A549 (cell line): Measurements from ENCODE around the gene EML1. TPM values are rescaled to one million over a fixed set of nuclear protein-coding genes. Genes with fewer than 3 reads are reported as not detected.
A peak's percentile ranks its signal among the peaks of the same experiment; 100 is the strongest.

ENCODE experiments used
- BHLHE40 ChIP-seq: IDR thresholded peaks from 2 replicates; pipeline ENCODE4 v1.6.1; 2012; ENCODE audit warnings: low read depth, low read length, inconsistent platforms
- CBX2 ChIP-seq: fragments of 200-600 bp; sonication (generic); IDR thresholded peaks from 2 replicates; pipeline ENCODE4 v1.6.1; 2016; ENCODE audit warnings: low read depth, mild to moderate bottlenecking, borderline replicate concordance
- CBX8 ChIP-seq: fragments of 200-600 bp; sonication (generic); IDR thresholded peaks from 2 replicates; pipeline ENCODE4 v1.6.1; 2016
- CEBPB ChIP-seq, 2 experiments: fragments of >200 bp in 1 of 2; sonication (Bioruptor Twin) in 1 of 2; formaldehyde crosslinking in 1 of 2; IDR thresholded peaks; 2 replicates each; pipeline ENCODE4 v1.6.1; 2012 to 2016
- CHD2 ChIP-seq: fragments of 150-350 bp; IDR thresholded peaks from 2 replicates; pipeline ENCODE4 v1.6.1; 2014; ENCODE audit warnings: low read length; ENCODE audit not compliant: partially characterized antibody
- CTCF ChIP-seq: fragments of >200 bp; sonication (Bioruptor Twin); formaldehyde crosslinking; IDR thresholded peaks from 3 replicates; pipeline ENCODE4 v1.5.1; 2016
- E2F6 ChIP-seq: IDR thresholded peaks from 2 replicates; pipeline ENCODE4 v1.6.1; 2012; ENCODE audit warnings: low read depth, borderline replicate concordance
- EHF ChIP-seq: fragments of 250-450 bp; sonication (Bioruptor Pico); IDR thresholded peaks from 2 replicates; pipeline ENCODE4 v1.5.0; 2020; ENCODE audit warnings: mild to moderate bottlenecking
- EHMT2 ChIP-seq: fragments of 200-600 bp; sonication (generic); IDR thresholded peaks from 2 replicates; pipeline ENCODE4 v1.6.1; 2016; ENCODE audit warnings: antibody characterized with exemption, low read depth, mild to moderate bottlenecking, moderate library complexity
- ELK1 ChIP-seq: fragments of 150-350 bp; IDR thresholded peaks from 2 replicates; pipeline ENCODE4 v1.6.1; 2014; ENCODE audit warnings: low read depth, mild to moderate bottlenecking, low read length
- EP300 ChIP-seq, 2 experiments: fragments of >200 bp; sonication (Bioruptor Twin); formaldehyde crosslinking; IDR thresholded peaks; 2 replicates in 1 of 2; 3 replicates in 1 of 2; pipeline ENCODE4 v1.6.1; 2016 to 2017
- ESRRA ChIP-seq: fragments of 150-350 bp; IDR thresholded peaks from 2 replicates; pipeline ENCODE4 v1.6.1; 2014; ENCODE audit warnings: mild to moderate bottlenecking, low read length, borderline replicate concordance
- FOSB ChIP-seq: fragments of 250-450 bp; sonication (Bioruptor Pico); IDR thresholded peaks from 2 replicates; pipeline ENCODE4 v1.5.0; 2020; ENCODE audit warnings: mild to moderate bottlenecking, moderate library complexity
- GATA3 ChIP-seq: IDR thresholded peaks from 2 replicates; pipeline ENCODE4 v1.6.1; 2012; ENCODE audit warnings: borderline replicate concordance
- HDAC2 ChIP-seq: fragments of 200-600 bp; sonication (generic); IDR thresholded peaks from 2 replicates; pipeline ENCODE4 v1.6.1; 2016
- HES2 ChIP-seq: fragments of >200 bp; sonication (Bioruptor Twin); formaldehyde crosslinking; IDR thresholded peaks from 2 replicates; pipeline ENCODE4 v1.6.1; 2016
- HEYL ChIP-seq: fragments of 250-450 bp; sonication (Bioruptor Pico); IDR thresholded peaks from 2 replicates; pipeline ENCODE4 v1.8.0; 2021; ENCODE audit warnings: mild to moderate bottlenecking, moderate library complexity
- HOXA7 ChIP-seq: fragments of 250-450 bp; sonication (Bioruptor Pico); IDR thresholded peaks from 2 replicates; pipeline ENCODE4 v1.5.0; 2020; ENCODE audit warnings: mild to moderate bottlenecking, moderate library complexity
- HOXB5 ChIP-seq: fragments of 250-450 bp; sonication (Bioruptor Pico); IDR thresholded peaks from 2 replicates; pipeline ENCODE4 v1.5.0; 2020; ENCODE audit warnings: mild to moderate bottlenecking, moderate library complexity
- JUNB ChIP-seq: fragments of >200 bp; sonication (Bioruptor Twin); formaldehyde crosslinking; IDR thresholded peaks from 2 replicates; pipeline ENCODE4 v1.6.1; 2016
- MAX ChIP-seq: IDR thresholded peaks from 2 replicates; pipeline ENCODE4 v1.6.1; 2012
- NPAS2 ChIP-seq: fragments of 250-450 bp; sonication (Bioruptor Pico); IDR thresholded peaks from 2 replicates; pipeline ENCODE4 v1.8.0; 2022; ENCODE audit warnings: mild to moderate bottlenecking, moderate library complexity, borderline replicate concordance
- RARB ChIP-seq: fragments of 250-450 bp; sonication (Bioruptor Pico); IDR thresholded peaks from 2 replicates; pipeline ENCODE4 v1.8.0; 2021; ENCODE audit warnings: mild to moderate bottlenecking, moderate library complexity
- RNF2 ChIP-seq: fragments of 200-600 bp; sonication (generic); IDR thresholded peaks from 2 replicates; pipeline ENCODE4 v1.6.1; 2016; ENCODE audit warnings: low read depth, mild to moderate bottlenecking, antibody characterized with exemption, moderate library complexity, borderline replicate concordance
- SREBF2 ChIP-seq: fragments of 450-650 bp; IDR thresholded peaks from 2 replicates; pipeline ENCODE4 v1.6.1; 2014; ENCODE audit warnings: mild to moderate bottlenecking, moderate library complexity
- TFCP2L1 ChIP-seq: fragments of 250-450 bp; sonication (Bioruptor Pico); IDR thresholded peaks from 2 replicates; pipeline ENCODE4 v1.5.0; 2021; ENCODE audit warnings: mild to moderate bottlenecking
- USF2 ChIP-seq: fragments of 450-650 bp; IDR thresholded peaks from 2 replicates; pipeline ENCODE4 v1.6.1; 2014; ENCODE audit warnings: antibody characterized with exemption
- ZFP36 ChIP-seq: fragments of 450-650 bp; IDR thresholded peaks from 2 replicates; pipeline ENCODE4 v1.6.1; 2014; ENCODE audit warnings: borderline replicate concordance; ENCODE audit not compliant: partially characterized antibody
- ZNF302 ChIP-seq: fragments of 250-450 bp; sonication (Bioruptor Pico); IDR thresholded peaks from 2 replicates; pipeline ENCODE4 v1.9.0; 2021; ENCODE audit warnings: inconsistent platforms, mild to moderate bottlenecking, moderate library complexity
- ZSCAN20 ChIP-seq: fragments of 250-450 bp; sonication (Bioruptor Pico); IDR thresholded peaks from 2 replicates; pipeline ENCODE4 v1.8.0; 2022; ENCODE audit warnings: mild to moderate bottlenecking, moderate library complexity
- polyA plus RNA-seq, 4 experiments: library from polyadenylated mRNA; depleted of rRNA in 3 of 4; stranded (reverse); fragments of >200 nt; fragmentation: RNase III in 1 of 4; extraction: RNeasy Plus Mini Kit Qiagen cat#74134 plus additional on column Dnase treatment in 1 of 4; gene quantifications; 2 replicates in 3 of 4; 3 replicates in 1 of 4; pipeline ENCODE4 v1.2.3, GENCODE V29; 2011 to 2017
- TF ChIP-seq, protein P1 (sequence below): fragments of 250-450 bp; sonication (Bioruptor Pico); IDR thresholded peaks from 2 replicates; pipeline ENCODE4 v1.5.0; 2020; ENCODE audit warnings: low read depth, mild to moderate bottlenecking, moderate library complexity
- TF ChIP-seq, protein P2 (sequence below): fragments of 200-600 bp; sonication (generic); IDR thresholded peaks from 2 replicates; pipeline ENCODE4 v1.6.1; 2016; ENCODE audit warnings: antibody characterized with exemption, mild to moderate bottlenecking, moderate library complexity

EML1 gene
- polyA plus RNA-seq, 2 of the 4 experiments (the other 2 are of a cell fraction) = 29.7 to 30.8 TPM

DNA sequence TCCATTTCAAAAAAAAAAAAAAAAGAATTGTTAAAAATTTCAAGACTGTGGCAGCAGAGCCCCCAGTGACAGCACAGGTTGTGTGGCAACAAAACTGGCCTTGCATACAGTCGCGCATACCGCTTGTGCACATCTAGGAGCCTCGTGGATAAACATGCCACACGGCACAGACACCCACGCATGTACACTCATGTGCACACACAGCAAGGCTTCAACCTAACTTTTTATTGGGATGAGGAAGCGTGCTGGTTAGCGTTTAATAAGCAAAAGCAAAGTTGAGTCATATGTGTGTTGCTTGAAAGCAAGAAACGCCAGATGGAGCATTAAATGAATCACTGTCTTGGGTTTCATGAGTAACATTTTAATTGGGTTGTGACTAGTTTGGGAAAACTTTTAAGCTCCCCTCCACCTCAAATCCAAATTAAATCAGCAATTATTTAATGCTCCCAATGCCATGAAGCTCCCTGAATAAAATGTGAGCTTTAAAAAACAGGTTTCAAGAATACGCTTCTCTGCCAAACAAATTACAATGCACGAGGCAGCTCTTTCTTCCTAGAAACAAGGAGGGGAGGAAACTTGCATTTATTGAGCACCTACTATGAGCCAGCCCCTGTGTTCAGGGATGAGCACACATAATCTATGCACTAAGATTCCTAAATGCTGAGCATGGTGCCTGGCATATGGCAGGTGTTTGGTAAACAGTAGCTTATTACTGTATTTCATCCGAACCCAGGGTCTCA, 35.7 kb upstream of the EML1 start (continued):
- TF ChIP-seq MAX (peak; percentile 90), CEBPB (IDR thresholded peaks at IDR 0.05) (peak in 1 of 2 experiments; percentile 13; a peak in 1 of 4 replicates), ZFP36 (no peak), BHLHE40 (peak; percentile 82), ZNF302 (CRISPR knock-in tag) (no peak), HEYL (CRISPR knock-in tag) (no peak), GATA3 (peak; percentile 48; the same call in 1 of the 2 replicates), USF2 (no peak), NPAS2 (no peak), CTCF (no peak), RARB (CRISPR knock-in tag) (no peak), HOXB5 (CRISPR knock-in tag) (no peak), HDAC2 (no peak), FOSB (CRISPR knock-in tag) (no peak), CHD2 (no peak), JUNB (peak; percentile 94), RNF2 (no peak), HOXA7 (CRISPR knock-in tag) (no peak), EHF (CRISPR knock-in tag) (no peak), HES2 (no peak), EHMT2 (no peak), ESRRA (no peak), ELK1 (no peak), CBX8 (no peak), ZSCAN20 (CRISPR knock-in tag) (no peak), CBX2 (no peak), TFCP2L1 (CRISPR knock-in tag) (no peak), E2F6 (peak; percentile 64; the same call in 1 of the 2 replicates), SREBF2 (no peak), EP300 (IDR thresholded peaks at IDR 0.05) (peak; percentile 61 to 69; a peak in 2 of 5 replicates)
- TF ChIP-seq, protein P1, sequence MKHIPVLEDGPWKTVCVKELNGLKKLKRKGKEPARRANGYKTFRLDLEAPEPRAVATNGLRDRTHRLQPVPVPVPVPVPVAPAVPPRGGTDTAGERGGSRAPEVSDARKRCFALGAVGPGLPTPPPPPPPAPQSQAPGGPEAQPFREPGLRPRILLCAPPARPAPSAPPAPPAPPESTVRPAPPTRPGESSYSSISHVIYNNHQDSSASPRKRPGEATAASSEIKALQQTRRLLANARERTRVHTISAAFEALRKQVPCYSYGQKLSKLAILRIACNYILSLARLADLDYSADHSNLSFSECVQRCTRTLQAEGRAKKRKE (CRISPR knock-in tag) = no peak; the same call in 1 of the 2 replicates
- TF ChIP-seq, protein P2, sequence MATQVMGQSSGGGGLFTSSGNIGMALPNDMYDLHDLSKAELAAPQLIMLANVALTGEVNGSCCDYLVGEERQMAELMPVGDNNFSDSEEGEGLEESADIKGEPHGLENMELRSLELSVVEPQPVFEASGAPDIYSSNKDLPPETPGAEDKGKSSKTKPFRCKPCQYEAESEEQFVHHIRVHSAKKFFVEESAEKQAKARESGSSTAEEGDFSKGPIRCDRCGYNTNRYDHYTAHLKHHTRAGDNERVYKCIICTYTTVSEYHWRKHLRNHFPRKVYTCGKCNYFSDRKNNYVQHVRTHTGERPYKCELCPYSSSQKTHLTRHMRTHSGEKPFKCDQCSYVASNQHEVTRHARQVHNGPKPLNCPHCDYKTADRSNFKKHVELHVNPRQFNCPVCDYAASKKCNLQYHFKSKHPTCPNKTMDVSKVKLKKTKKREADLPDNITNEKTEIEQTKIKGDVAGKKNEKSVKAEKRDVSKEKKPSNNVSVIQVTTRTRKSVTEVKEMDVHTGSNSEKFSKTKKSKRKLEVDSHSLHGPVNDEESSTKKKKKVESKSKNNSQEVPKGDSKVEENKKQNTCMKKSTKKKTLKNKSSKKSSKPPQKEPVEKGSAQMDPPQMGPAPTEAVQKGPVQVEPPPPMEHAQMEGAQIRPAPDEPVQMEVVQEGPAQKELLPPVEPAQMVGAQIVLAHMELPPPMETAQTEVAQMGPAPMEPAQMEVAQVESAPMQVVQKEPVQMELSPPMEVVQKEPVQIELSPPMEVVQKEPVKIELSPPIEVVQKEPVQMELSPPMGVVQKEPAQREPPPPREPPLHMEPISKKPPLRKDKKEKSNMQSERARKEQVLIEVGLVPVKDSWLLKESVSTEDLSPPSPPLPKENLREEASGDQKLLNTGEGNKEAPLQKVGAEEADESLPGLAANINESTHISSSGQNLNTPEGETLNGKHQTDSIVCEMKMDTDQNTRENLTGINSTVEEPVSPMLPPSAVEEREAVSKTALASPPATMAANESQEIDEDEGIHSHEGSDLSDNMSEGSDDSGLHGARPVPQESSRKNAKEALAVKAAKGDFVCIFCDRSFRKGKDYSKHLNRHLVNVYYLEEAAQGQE = no peak
